K562 (cell line): ENCODE results near the gene FOXR1. TPM values are rescaled to one million over a fixed set of nuclear protein-coding genes. Genes with fewer than 3 reads are reported as not detected.
A peak's percentile ranks its signal among the peaks of the same experiment; 100 is the strongest.

Experiments used
- ATAC-seq: fragments of 200-7000 bp; cut with Tn5 transposase; 3 replicates; pipeline ENCODE4 v1.9.1; 2020; ENCODE audit warnings: moderate library complexity
- BruUV-seq: library from RNA; stranded (reverse); fragments of 400-500 nt; replicated peaks from 2 replicates; lab custom pipeline; 2021; lab: Mats Ljungman, UMichigan
- CTCF ChIA-PET: fragments of 300-600 bp; formaldehyde crosslinking; extraction: SDS; loops from one replicate; lab custom pipeline; 2021; ENCODE audit warnings: low intra/inter-chr PET ratio; lab: Yijun Ruan, JAX
- POLR2A ChIA-PET: fragments of 300-600, 350-650 bp; sonication (Branson Sonifier 250); formaldehyde crosslinking; extraction: SDS; loops from one replicate; lab custom pipeline; 2021; ENCODE audit warnings: antibody characterized with exemption, inconsistent platforms; lab: Yijun Ruan, JAX
- DNase-seq, 4 experiments: peaks; one replicate each; pipeline versions ENCODE4 v3.0.0 to v3.0.0-alpha.2; 2011 to 2018; ENCODE audit warnings: low spot score in 3 of 4, mixed read lengths in 3 of 4; ENCODE audit errors: extremely low read depth in 1 of 4
- FAIRE-seq: peaks from 2 replicates; lab custom pipeline; 2011; peaks lifted over from hg19 to GRCh38; lab: Jason Lieb, UNC
- H2AFZ ChIP-seq: 2 replicates; pipeline ENCODE4 v1.6.0; 2011; ENCODE audit warnings: low read depth, low read length, control low read depth, inconsistent platforms
- H3K27ac ChIP-seq: fragments of 200-600 bp; 3 replicates; pipeline ENCODE4 v1.8.0; 2011; ENCODE audit warnings: low read depth, mild to moderate bottlenecking, control low read depth, inconsistent platforms, low read length, moderate library complexity, mixed read lengths; ENCODE audit errors: extremely low read depth
- H3K27me3 ChIP-seq, 2 experiments: fragments of 300-600 bp in 1 of 2; 2 replicates in 1 of 2; 3 replicates in 1 of 2; pipeline versions ENCODE4 v1.6.0 to v1.8.0; 2011; ENCODE audit warnings: inconsistent platforms in 2 of 2, low read length in 2 of 2, mild to moderate bottlenecking in 1 of 2, mixed read lengths in 1 of 2, moderate library complexity in 1 of 2; ENCODE audit not compliant: control insufficient read depth in 2 of 2, insufficient read depth in 2 of 2
- H3K36me3 ChIP-seq: fragments of 300-600 bp; 3 replicates; pipeline ENCODE4 v1.8.0; 2011; ENCODE audit warnings: mild to moderate bottlenecking, low read length, inconsistent platforms; ENCODE audit not compliant: control insufficient read depth, insufficient read depth
- H3K4me1 ChIP-seq, 2 experiments: fragments of 200-600 bp in 1 of 2; replicated peaks in 1 of 2; 2 replicates in 1 of 2; 3 replicates in 1 of 2; pipeline versions ENCODE4 v1.5.1 to v1.8.0; 2011; ENCODE audit warnings: inconsistent platforms in 2 of 2, low read length in 2 of 2, mild to moderate bottlenecking in 1 of 2, mixed read lengths in 1 of 2, moderate library complexity in 1 of 2; ENCODE audit not compliant: control insufficient read depth in 2 of 2, insufficient read depth in 2 of 2
- H3K4me2 ChIP-seq: 2 replicates; pipeline ENCODE4 v1.6.1; 2011; ENCODE audit warnings: low read length, control low read depth, inconsistent platforms, mixed read lengths; ENCODE audit not compliant: insufficient read depth
- H3K4me3 ChIP-seq: fragments of 200-600 bp; sonication (generic), shearing (Covaris generic); 2 replicates; pipeline ENCODE4 v1.5.1; 2016; ENCODE audit warnings: control low read depth, inconsistent platforms
- H3K79me2 ChIP-seq: fragments of 200-600 bp; 3 replicates; pipeline ENCODE4 v1.8.0; 2011; ENCODE audit warnings: low read length, inconsistent platforms; ENCODE audit not compliant: control insufficient read depth, insufficient read depth
- H3K9ac ChIP-seq, 2 experiments: 2 replicates each; pipeline versions ENCODE4 v1.6.0 to v1.6.1; 2011; ENCODE audit warnings: low read depth in 2 of 2, low read length in 2 of 2, control low read depth in 1 of 2, inconsistent platforms in 1 of 2, mild to moderate bottlenecking in 1 of 2, mixed read lengths in 1 of 2; ENCODE audit not compliant: insufficient read depth in 1 of 2
- H3K9me1 ChIP-seq: one replicate; pipeline ENCODE4 v1.6.0; 2011; ENCODE audit warnings: inconsistent platforms, mild to moderate bottlenecking, low read length, moderate library complexity; ENCODE audit not compliant: control insufficient read depth, insufficient read depth
- H3K9me3 ChIP-seq: replicated peaks from 2 replicates; pipeline ENCODE4 v1.5.1; 2011; ENCODE audit warnings: low read depth, low read length, inconsistent platforms; ENCODE audit not compliant: control insufficient read depth, insufficient read depth
- H4K20me1 ChIP-seq: replicated peaks from 2 replicates; pipeline ENCODE4 v1.6.1; 2011; ENCODE audit warnings: low read length, inconsistent platforms, mixed read lengths; ENCODE audit not compliant: control insufficient read depth, insufficient read depth
- ARID4B ChIP-seq: sonication (generic); formaldehyde crosslinking; IDR thresholded peaks from 2 replicates; pipeline ENCODE4 v1.8.0; 2022; ENCODE audit warnings: mild to moderate bottlenecking, missing genetic modification reagents
- ATF7 ChIP-seq: fragments of 450-650 bp; IDR thresholded peaks from 2 replicates; pipeline ENCODE4 v1.7.1; 2014; ENCODE audit warnings: mild to moderate bottlenecking, moderate library complexity
- CCNT2 ChIP-seq: IDR thresholded peaks from 2 replicates; pipeline ENCODE4 v1.6.1; 2011; ENCODE audit warnings: borderline replicate concordance, low read depth, mild to moderate bottlenecking, moderate library complexity, mixed read lengths, low read length; ENCODE audit not compliant: insufficient read length; ENCODE audit errors: extremely low read depth
- CHD1 ChIP-seq: fragments of 200-600 bp; sonication (generic); IDR thresholded peaks from one replicate; pipeline ENCODE4 v1.6.1; 2012; ENCODE audit warnings: mild to moderate bottlenecking, moderate library complexity, low read length, inconsistent platforms
- CREB3L1 ChIP-seq: fragments of 450-650 bp; IDR thresholded peaks from 2 replicates; pipeline ENCODE4 v1.6.1; 2014; ENCODE audit warnings: low read depth, mild to moderate bottlenecking, moderate library complexity, borderline replicate concordance
- DACH1 ChIP-seq: fragments of 450-650 bp; IDR thresholded peaks from 2 replicates; pipeline ENCODE4 v1.6.1; 2018; ENCODE audit not compliant: partially characterized antibody
- GABPA ChIP-seq: fragments of 200-800 bp; sonication (Bioruptor generic); conservative IDR thresholded peaks from 2 replicates; pipeline ENCODE4 v1.6.1; 2016; ENCODE audit warnings: low read depth, missing genetic modification characterization, missing compliant biosample characterization
- MNT ChIP-seq, 2 experiments: fragments of 450-650 bp; conservative IDR thresholded peaks; 2 replicates each; pipeline ENCODE4 v1.6.1; 2017; ENCODE audit warnings: mild to moderate bottlenecking in 2 of 2, moderate library complexity in 2 of 2
- NRF1 ChIP-seq, 2 experiments: fragments of 450-650 bp; IDR thresholded peaks in 1 of 2; conservative IDR thresholded peaks in 1 of 2; 2 replicates each; pipeline ENCODE4 v1.6.1; 2014; ENCODE audit warnings: mild to moderate bottlenecking in 2 of 2
- ZBTB7A ChIP-seq: IDR thresholded peaks from 2 replicates; pipeline ENCODE4 v1.6.1; 2011; ENCODE audit warnings: low read depth, mild to moderate bottlenecking, low read length, moderate library complexity, borderline replicate concordance; ENCODE audit not compliant: control insufficient read depth
- ZNF121 ChIP-seq: sonication (generic); formaldehyde crosslinking; conservative IDR thresholded peaks from 2 replicates; pipeline ENCODE4 v1.8.0; 2022; ENCODE audit warnings: missing genetic modification reagents
- WGBS: fragments of 100-300 bp; shearing (Covaris generic); methylation state at CpG from one replicate; pipeline ENCODE4 v1.1.6; 2016; ENCODE audit warnings: low coverage, mixed read lengths; ENCODE audit not compliant: insufficient coverage; ENCODE audit errors: missing lambda C conversion rate; 5-methylcytosine and 5-hydroxymethylcytosine counted together
- in situ Hi-C: fragments of 300-500 bp; cut with MboI; formaldehyde crosslinking; loops from 4 replicates; pipeline ENCODE4 v1.15.0; 2018; ENCODE audit warnings: inconsistent platforms, mixed read lengths
- intact Hi-C: fragments of 100-400 bp; cut with micrococcal nuclease; formaldehyde crosslinking; loops from 2 replicates; pipeline ENCODE4 v1.14.2; 2022
- polyA plus RNA-seq, 8 experiments: library from polyadenylated mRNA; depleted of rRNA in 4 of 8; stranded (reverse) in 5 of 8; unstranded in 3 of 8; fragments of >200 nt; fragmentation: Nextera tagmentation in 2 of 8; fragmentation: Illumina TruSeq in 1 of 8; extraction: Ambion mirVana in 2 of 8; extraction: Trizol in 1 of 8; gene quantifications; 2 replicates each; pipeline versions ENCODE4 v1.2.1 to v1.2.3, GENCODE V29; 2011 to 2014; ENCODE audit warnings: inconsistent platforms in 1 of 8, missing spikeins in 1 of 8
- total RNA-seq, 7 experiments: library from RNA; depleted of rRNA in 6 of 7; stranded (reverse); fragments of >200 nt in 6 of 7; fragmentation: Illumina TruSeq in 2 of 7; extraction: Trizol in 2 of 7; gene quantifications; 2 replicates each; pipeline versions ENCODE4 v1.2.1 to v1.2.3, GENCODE V29; 2011 to 2021; ENCODE audit warnings: low replicate concordance in 1 of 7

The FOXR1 gene
- total and polyA plus RNA-seq, 9 of the 15 experiments (the other 6 are each of a cell fraction or from before 2014, with no cell fraction given) = not detected

DNA sequence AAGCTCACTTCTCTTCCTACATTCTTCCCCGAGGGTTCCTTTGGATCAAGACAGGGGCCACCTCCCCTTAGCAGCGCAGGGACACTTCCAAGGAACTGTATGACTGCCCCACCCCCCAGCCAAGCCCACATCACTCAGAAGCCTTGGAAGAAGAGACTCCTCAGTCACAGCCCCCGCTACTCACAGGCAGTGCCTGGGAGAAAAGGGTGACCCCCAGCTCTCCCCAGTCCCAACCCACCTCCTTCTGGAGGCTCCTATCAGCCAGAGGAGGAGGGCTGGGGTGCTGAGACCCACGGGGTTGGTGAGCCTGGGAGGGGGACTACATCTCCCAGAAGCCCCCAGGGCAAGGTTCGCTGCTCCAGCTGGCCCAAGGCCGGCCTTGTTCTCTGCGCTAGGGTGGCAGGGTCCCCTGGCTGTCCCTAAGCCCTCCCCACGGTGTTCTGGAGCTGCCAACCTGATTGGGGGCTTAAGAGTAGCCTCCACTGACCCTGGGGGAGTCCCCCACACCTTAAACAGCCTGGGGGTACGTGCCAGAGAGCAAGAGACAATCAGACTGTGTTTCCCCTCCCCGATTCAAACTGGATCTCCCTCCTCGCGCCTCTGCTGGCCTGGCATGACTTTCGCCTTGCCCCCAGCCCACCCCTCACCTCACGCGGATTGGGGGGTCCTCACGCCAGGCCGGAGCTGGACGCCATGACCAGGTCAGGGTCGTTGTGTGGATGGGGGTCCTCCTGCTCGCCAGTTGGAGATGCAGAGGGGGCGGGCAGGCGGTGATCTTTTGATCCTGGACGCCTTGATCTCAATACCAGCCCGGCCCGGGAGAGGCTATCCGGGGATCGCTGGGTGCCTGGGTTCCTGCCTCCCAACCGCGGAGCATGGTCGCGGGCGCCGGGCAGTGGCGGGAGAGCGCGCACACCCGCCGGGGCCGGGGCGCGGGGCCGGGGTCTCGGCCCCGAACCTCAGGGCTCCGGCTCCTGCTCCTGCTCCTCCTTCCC, 46.7 kb upstream of the FOXR1 start:
- Histone ChIP-seq H3K9ac (peak overlapping the region; percentile 68 to 93), H2AFZ (peak overlapping the region; percentile 44), H3K9me3 (no peaks in the 10 kb centered on the region), H3K4me3 (peak overlapping the region; percentile 54), H3K4me1 (peaks cover 48 to 88% of the 10 kb centered on the region in 2 experiments), H3K27me3 (no peaks in the 10 kb centered on the region), H3K27ac (peak overlapping the region; percentile 58), H3K4me2 (peak overlapping the region; percentile 94), H3K79me2 (peaks cover 38% of the 10 kb centered on the region), H3K9me1 (no peaks in the 10 kb centered on the region), H3K36me3 (no peaks in the 10 kb centered on the region), H4K20me1 (no peaks in the 10 kb centered on the region)
- ChIA-PET POLR2A (interaction anchor here (0.6 to 3.1 kb wide), 7 partner anchors 10 to 137 kb away, joined by 3 to 16 read pairs (median 4); no protein-coding TSS in a partner anchor), CTCF (interaction anchor here (0.6 to 3.8 kb wide), 2 partner anchors 17 to 359 kb away, joined by 3 to 13 read pairs; no protein-coding TSS in a partner anchor)
- BruUV-seq = TSS peak; percentile 46
- peak; percentile 47 for ATAC-seq
- WGBS = 1% methylated on average over 26 of the region's 45 CpGs
- in situ Hi-C loops (no loop called here), intact Hi-C loops (loop anchor here (5.0 kb wide), 1 partner anchor 397 kb away; no protein-coding TSS in a partner anchor)
- FAIRE-seq = no peak
- DNase-seq = peak; percentile 57 to 75 (median 65)
- no peak for TF ChIP-seq ZNF121 (CRISPR knock-in tag)
- TF ChIP-seq CHD1 = no peak
- peak; percentile 90 for TF ChIP-seq ARID4B (CRISPR knock-in tag)
- peak; percentile 7 for TF ChIP-seq CCNT2
- TF ChIP-seq NRF1 (conservative IDR thresholded peaks at IDR 0.05 in 1 of 2, IDR thresholded peaks at IDR 0.05 in 1 of 2) = peak; percentile 49 to 66
- TF ChIP-seq GABPA = no peak
- peak; percentile 45 to 61; a peak in 1 of 4 replicates for TF ChIP-seq MNT (conservative IDR thresholded peaks at IDR 0.05)
- TF ChIP-seq DACH1 = peak; percentile 87
- TF ChIP-seq ZBTB7A = peak; percentile 60; the same call in 1 of the 2 replicates
- peak; percentile 37; the same call in 1 of the 2 replicates for TF ChIP-seq ATF7
- peak; percentile 59; the same call in 1 of the 2 replicates for TF ChIP-seq CREB3L1
